Raji (cell line): Measurements from ENCODE around the gene DCAF15.

Experiments
- POLR2A ChIP-seq: IDR thresholded peaks from 2 replicates; pipeline ENCODE4 v1.6.1; 2011; ENCODE audit warnings: low read depth, low read length, control low read depth; ENCODE audit not compliant: insufficient read depth

Gene DCAF15

GRCh38 chr19:13979244-13979615 lies 26.9 kb downstream of the DCAF15 start:
- no peak for TF ChIP-seq POLR2A

- TF ChIP-seq POLR2A: no peak
Observed at GRCh38 chr19:13979686-13980085, 27.4 kb downstream of the DCAF15 start.

GRCh38 chr19:13980340-13980739 lies 28.0 kb downstream of the DCAF15 start:
- TF ChIP-seq POLR2A: no peak

GRCh38 chr19:13981021-13981420 lies 28.7 kb downstream of the DCAF15 start:
- no peak for TF ChIP-seq POLR2A

GRCh38 chr19:13981467-13981866 lies 29.2 kb downstream of the DCAF15 start:
- TF ChIP-seq POLR2A: no peak

- no peak for TF ChIP-seq POLR2A
Observed at GRCh38 chr19:13981988-13982501, 29.7 kb downstream of the DCAF15 start.

GRCh38 chr19:13982773-13983172 lies 30.5 kb downstream of the DCAF15 start:
- TF ChIP-seq POLR2A: no peak

- no peak for TF ChIP-seq POLR2A
Observed at GRCh38 chr19:13983213-13983889, 31.0 kb downstream of the DCAF15 start.

- no peak for TF ChIP-seq POLR2A
Observed at GRCh38 chr19:13984186-13984585, 31.9 kb downstream of the DCAF15 start.

- TF ChIP-seq POLR2A: no peak
Observed at GRCh38 chr19:13984875-13985741, 32.8 kb downstream of the DCAF15 start.

GRCh38 chr19:13985771-13986347 lies 33.5 kb downstream of the DCAF15 start:
- TF ChIP-seq POLR2A: no peak

- peak; percentile 60 for TF ChIP-seq POLR2A
Observed at GRCh38 chr19:13986348-13986904, 34.1 kb downstream of the DCAF15 start.

- TF ChIP-seq POLR2A: no peak
Observed at GRCh38 chr19:13987101-13987890, 35.0 kb downstream of the DCAF15 start.

- no peak for TF ChIP-seq POLR2A
Observed at GRCh38 chr19:13989487-13989886, 37.2 kb downstream of the DCAF15 start.

- TF ChIP-seq POLR2A: no peak
Observed at GRCh38 chr19:13990085-13990484, 37.8 kb downstream of the DCAF15 start.
